Activated CD8-positive, alpha-beta T cell treated with anti-CD3 and anti-CD28 coated beads, Interleukin-2, amount 10 ng/mL, durations not matched to agents 7 days and 5 days (primary cell): ENCODE data around the gene USP24. TPM values are rescaled to one million over a fixed set of nuclear protein-coding genes. Genes with fewer than 3 reads are reported as not detected.
"Not testable (repeated sequence)": the region's sequence is repeated elsewhere in the genome, so short reads cannot be mapped to it uniquely, and the experiment has no call there.

Experiments used
- ATAC-seq: fragments of 150-1000 bp; cut with Tn5 transposase; one replicate; pipeline ENCODE4 v1.10.0; 2021; ENCODE audit warnings: moderate library complexity
- CTCF ChIA-PET: fragments of 350-600 bp; sonication (Branson Sonifier 250); formaldehyde crosslinking; loops from one replicate; lab custom pipeline; 2021; ENCODE audit warnings: antibody characterized with exemption; lab: Charles Lee
- POLR2A ChIA-PET: fragments of 350-600 bp; sonication (Branson Sonifier 250); formaldehyde crosslinking; loops from one replicate; lab custom pipeline; 2021; ENCODE audit warnings: antibody characterized with exemption; lab: Charles Lee
- DNase-seq: peaks from one replicate; pipeline ENCODE4 v3.0.0-alpha.2; 2020
- H3K27ac Mint-ChIP-seq: one replicate; pipeline ENCODE4 v1.8.0; 2021; ENCODE audit warnings: mild to moderate bottlenecking, mixed read lengths
- H3K27me3 Mint-ChIP-seq: one replicate; pipeline ENCODE4 v1.8.0; 2021; ENCODE audit warnings: low read depth, mixed read lengths
- H3K36me3 Mint-ChIP-seq: one replicate; pipeline ENCODE4 v1.8.0; 2021; ENCODE audit warnings: low read depth, mixed read lengths
- H3K4me1 Mint-ChIP-seq: one replicate; pipeline ENCODE4 v1.8.0; 2021; ENCODE audit warnings: low read depth, mixed read lengths
- H3K4me3 Mint-ChIP-seq: one replicate; pipeline ENCODE4 v1.8.0; 2021; ENCODE audit warnings: mild to moderate bottlenecking, mixed read lengths
- H3K9me3 Mint-ChIP-seq: one replicate; pipeline ENCODE4 v1.8.0; 2022; ENCODE audit warnings: mixed read lengths; ENCODE audit not compliant: insufficient read depth
- total RNA-seq, 2 experiments: library from RNA; stranded (reverse); gene quantifications; one replicate each; pipeline ENCODE4 v1.2.3, GENCODE V29; 2021

The USP24 gene
- total RNA-seq, 2 experiments from 2014 or later, result 36.7 to 44.1 TPM

DNA sequence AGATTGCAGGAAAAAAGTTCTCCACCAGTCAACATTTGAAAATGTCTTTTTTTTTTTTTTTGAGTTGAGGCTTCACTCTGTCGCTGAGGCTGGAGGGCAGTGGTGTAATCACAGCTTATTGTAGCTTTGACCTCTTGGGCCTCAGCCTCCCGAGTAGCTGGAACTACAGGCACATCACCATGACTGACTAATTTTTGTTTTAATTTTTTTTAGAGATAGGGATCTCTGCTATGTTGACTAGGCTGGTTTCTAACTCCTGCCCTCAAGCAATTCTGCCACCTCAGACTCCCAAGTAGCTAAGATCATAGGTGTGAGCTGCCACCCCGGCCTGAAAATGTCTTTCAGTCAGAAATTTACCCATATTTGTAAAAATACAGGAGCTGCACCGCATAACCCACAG, 30.6 kb upstream of the USP24 start:
- Mint-ChIP-seq H3K4me3 (no peak overlapping the region), H3K9me3 (no peaks in the 10 kb centered on the region), H3K27ac (no peak overlapping the region), H3K36me3 (no peaks in the 10 kb centered on the region), H3K4me1 (no peaks in the 10 kb centered on the region), H3K27me3 (peaks cover 11% of the 10 kb centered on the region)
- ATAC-seq (no peak), DNase-seq (no peak)
- CTCF ChIA-PET, result no interaction called here
- POLR2A ChIA-PET, result interaction anchor here (0.9 kb wide), 1 partner anchor 12 kb away, joined by 3 read pairs; no protein-coding TSS in a partner anchor

DNA sequence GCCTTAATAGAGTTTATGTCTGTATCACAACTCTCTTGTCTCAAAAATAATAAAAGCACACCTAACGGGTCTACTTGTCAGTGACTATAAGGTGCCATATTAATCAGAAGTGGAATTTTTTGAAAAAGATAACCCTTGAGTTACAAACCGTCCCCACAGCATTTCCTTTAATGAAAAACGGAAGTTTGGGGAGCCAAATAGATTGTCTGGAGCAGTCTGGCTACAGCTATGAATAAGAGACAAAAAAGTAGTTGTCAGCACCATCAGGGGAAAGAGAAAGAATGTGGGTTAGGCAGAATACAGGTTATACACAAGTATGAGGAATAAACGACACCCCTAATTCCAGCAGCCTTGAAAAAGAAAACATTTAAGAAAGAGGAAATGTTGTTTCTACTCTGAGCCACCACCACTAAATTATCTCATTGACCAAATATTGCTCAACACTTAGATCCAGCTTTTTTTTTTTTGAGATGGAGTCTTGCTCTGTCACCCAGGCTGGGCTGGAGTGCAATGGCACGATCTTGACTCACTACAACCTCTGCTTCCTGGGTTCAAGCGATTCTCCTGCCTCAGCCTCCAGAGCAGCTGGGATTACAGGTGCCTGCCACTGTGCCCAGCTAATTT, 29.4 kb upstream of the USP24 start:
- no peak for DNase-seq
- Mint-ChIP-seq H3K27me3 (peaks cover 11% of the 10 kb centered on the region), H3K4me1 (no peaks in the 10 kb centered on the region), H3K9me3 (no peaks in the 10 kb centered on the region), H3K36me3 (no peaks in the 10 kb centered on the region), H3K27ac (no peak overlapping the region), H3K4me3 (no peak overlapping the region)
- no peak for ATAC-seq
- ChIA-PET CTCF (no interaction called here), POLR2A (no interaction called here)

DNA sequence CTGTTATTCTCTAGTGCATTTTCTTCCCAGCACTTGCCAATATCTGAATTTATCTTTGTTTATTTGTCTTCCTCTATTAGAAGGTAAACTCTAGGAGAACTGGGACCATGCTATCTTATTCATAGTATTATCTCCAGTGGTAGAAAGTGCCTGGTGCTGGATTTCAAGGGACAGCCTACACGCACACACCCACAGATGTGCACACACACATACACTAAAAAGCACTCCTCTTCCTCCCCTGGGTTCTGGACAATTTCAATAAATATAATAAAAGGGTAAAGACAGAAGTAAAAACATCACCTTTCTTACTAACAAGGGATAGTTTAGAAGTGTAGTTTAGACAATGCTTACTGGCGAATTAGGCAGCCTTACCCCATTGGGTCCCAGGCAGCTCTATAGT, 28.5 kb upstream of the USP24 start:
- H3K27ac Mint-ChIP-seq, result no peak overlapping the region
- no peaks in the 10 kb centered on the region for H3K9me3 Mint-ChIP-seq
- DNase-seq (no peak), ATAC-seq (no peak)
- CTCF ChIA-PET, result no interaction called here
- H3K4me1 Mint-ChIP-seq, result no peaks in the 10 kb centered on the region
- H3K4me3 Mint-ChIP-seq, result no peak overlapping the region
- H3K27me3 Mint-ChIP-seq, result peaks cover 9% of the 10 kb centered on the region
- H3K36me3 Mint-ChIP-seq, result no peaks in the 10 kb centered on the region
- POLR2A ChIA-PET, result no interaction called here

DNA sequence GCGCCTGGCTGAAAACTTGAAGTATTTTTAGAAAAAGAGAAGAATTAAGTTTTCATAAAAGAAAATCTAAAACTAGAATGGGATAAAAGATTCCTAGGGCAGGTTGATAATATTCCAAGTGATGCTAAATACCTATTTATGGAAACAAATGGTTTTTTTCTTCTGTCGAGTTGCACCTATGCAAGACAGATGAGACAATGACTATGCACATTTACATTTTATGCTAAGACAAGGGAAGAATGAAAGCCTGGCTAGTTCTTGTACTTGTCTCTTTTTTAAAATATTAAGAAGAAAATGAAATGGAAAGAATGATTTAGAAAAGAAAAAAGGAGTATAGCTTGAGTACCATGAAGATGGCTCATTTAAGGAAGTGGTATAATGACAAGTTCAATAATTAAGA, 24.4 kb upstream of the USP24 start:
- DNase-seq, result no peak
- no peak for ATAC-seq
- no peaks in the 10 kb centered on the region for H3K9me3 Mint-ChIP-seq
- H3K4me3 Mint-ChIP-seq, result no peak overlapping the region
- CTCF ChIA-PET, result no interaction called here
- POLR2A ChIA-PET, result no interaction called here
- H3K36me3 Mint-ChIP-seq, result no peaks in the 10 kb centered on the region
- no peak overlapping the region for H3K27ac Mint-ChIP-seq
- H3K4me1 Mint-ChIP-seq, result no peaks in the 10 kb centered on the region
- H3K27me3 Mint-ChIP-seq, result peaks cover 9% of the 10 kb centered on the region

DNA sequence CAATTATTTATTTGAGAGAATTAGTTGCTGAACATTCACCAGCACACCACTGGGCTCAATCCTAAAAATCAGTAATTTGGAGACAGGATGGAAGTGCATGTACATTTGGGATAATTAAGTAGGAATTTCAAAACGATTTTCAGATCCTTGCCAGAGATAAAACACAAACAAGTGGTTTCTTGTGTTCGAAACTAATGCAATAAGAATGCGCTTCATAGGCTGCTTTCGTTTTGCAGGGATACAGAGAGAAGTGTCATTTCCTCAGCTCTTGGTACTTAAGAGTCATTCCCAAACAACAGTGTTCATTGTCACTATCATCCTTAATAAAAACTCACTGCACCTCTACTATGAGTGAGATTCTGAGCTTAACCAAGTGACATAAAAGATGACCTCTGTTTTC, 20.6 kb upstream of the USP24 start:
- Mint-ChIP-seq H3K9me3 (no peaks in the 10 kb centered on the region), H3K4me3 (no peak overlapping the region), H3K4me1 (no peaks in the 10 kb centered on the region), H3K27ac (no peak overlapping the region), H3K36me3 (no peaks in the 10 kb centered on the region), H3K27me3 (peaks cover 6% of the 10 kb centered on the region)
- no peak for DNase-seq
- ChIA-PET POLR2A (no interaction called here), CTCF (interaction anchor here (0.6 kb wide), 1 partner anchor 42 kb away, joined by 3 read pairs; no protein-coding TSS in a partner anchor)
- no peak for ATAC-seq

DNA sequence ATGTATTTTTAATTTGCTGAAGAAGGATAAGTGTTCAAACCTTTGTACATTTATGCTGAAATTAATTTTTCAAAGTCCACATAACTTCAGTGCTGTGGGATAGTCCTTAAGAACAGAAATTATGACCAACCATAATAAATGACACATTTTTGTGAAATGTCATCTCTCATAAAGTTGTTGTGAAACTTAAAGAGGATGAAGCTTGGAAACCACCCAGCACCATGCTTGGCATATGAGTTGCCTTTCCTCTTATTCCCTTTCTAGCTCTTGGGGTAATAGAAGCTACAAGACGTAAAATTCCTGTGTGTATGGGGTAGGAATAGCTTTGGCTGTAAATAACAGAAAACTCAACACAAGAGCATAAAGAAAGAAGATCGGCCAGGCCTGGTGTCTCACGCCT, 18.9 kb upstream of the USP24 start:
- peaks cover 6% of the 10 kb centered on the region for H3K27me3 Mint-ChIP-seq
- ATAC-seq (no peak), DNase-seq (no peak)
- CTCF ChIA-PET, result no interaction called here
- no peaks in the 10 kb centered on the region for H3K4me1 Mint-ChIP-seq
- POLR2A ChIA-PET, result no interaction called here
- H3K4me3 Mint-ChIP-seq, result no peak overlapping the region
- H3K27ac Mint-ChIP-seq, result no peak overlapping the region
- peaks cover 2% of the 10 kb centered on the region for H3K9me3 Mint-ChIP-seq
- no peaks in the 10 kb centered on the region for H3K36me3 Mint-ChIP-seq

DNA sequence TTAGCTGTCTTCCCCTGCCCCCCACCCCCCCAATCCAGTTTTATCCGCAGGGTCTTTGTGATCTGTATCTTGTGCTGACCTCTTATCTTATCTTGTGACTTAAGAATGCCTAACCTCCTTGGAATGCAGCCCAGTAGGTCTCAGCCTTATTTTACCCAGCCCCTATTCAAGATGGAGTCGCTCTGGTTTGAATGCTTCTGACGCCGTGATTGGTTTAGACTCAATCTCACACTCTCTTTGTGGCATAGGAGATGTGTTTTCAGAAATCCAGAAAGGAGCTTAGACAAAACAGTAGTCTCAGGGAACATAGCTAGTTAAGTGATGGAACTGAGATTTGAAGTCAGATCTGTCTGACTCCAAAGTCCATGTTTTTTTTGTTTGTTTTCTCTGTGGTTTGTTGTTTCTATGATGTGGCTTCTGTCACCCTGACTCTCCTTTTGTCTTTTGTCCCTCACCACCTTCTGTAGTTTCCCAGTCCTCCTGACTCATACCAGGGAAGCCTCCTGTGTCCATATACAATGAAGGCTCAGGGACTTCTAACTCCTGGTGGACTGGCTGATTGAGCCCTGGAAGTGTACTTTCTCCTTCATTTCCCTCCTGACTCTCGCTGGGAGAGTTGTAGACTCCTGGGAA, 18.1 kb upstream of the USP24 start:
- H3K27me3 Mint-ChIP-seq, result peaks cover 6% of the 10 kb centered on the region

DNA sequence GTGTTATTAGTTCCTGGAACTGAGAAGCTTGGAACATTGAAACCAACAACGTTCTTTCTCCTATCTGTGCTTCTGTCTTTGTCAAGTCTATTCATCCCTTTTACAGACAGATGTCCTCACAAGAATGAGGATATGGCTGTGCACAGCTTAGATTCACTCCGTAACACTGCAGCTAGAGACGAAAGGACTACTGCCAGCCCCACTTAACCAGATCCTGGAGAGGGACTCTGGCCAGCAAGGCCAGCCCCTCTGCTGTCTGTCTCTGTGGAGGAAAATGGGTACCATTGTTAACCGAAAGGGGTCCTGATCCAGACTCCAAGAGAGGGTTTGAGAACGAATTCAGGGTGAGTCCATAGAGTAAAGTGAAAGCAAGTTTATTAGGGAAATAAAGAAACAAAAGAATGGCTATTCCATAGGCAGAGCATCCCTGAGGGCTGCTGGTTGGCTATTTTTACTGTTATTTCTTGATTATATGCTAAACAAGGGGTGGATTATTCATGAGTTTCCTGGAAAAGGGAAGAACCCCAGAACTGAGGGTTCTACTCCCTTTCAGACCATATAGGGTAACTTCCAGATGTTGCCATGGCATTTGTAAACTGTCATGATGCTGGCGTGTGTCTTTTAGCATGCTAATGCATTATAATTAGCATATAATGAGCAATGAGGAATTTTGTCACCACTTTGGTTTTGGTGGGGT, 17.4 kb upstream of the USP24 start:
- no peaks in the 10 kb centered on the region for H3K4me1 Mint-ChIP-seq
- H3K36me3 Mint-ChIP-seq, result no peaks in the 10 kb centered on the region
- no peak overlapping the region for H3K27ac Mint-ChIP-seq
- POLR2A ChIA-PET, result no interaction called here
- CTCF ChIA-PET, result interaction anchor here (0.6 to 0.9 kb wide), 2 partner anchors 19 to 552 kb away, joined by 3 read pairs; no protein-coding TSS in a partner anchor
- H3K4me3 Mint-ChIP-seq, result no peak overlapping the region
- H3K9me3 Mint-ChIP-seq, result peaks cover 8% of the 10 kb centered on the region
- ATAC-seq, result no peak
- DNase-seq, result no peak
- H3K27me3 Mint-ChIP-seq, result peaks cover 6% of the 10 kb centered on the region

More for the DNA sequence above, 18.1 kb upstream of the USP24 start:
- ChIA-PET POLR2A (no interaction called here), CTCF (no interaction called here)
- H3K4me1 Mint-ChIP-seq, result no peaks in the 10 kb centered on the region
- ATAC-seq, result no peak
- no peak for DNase-seq
- no peaks in the 10 kb centered on the region for H3K36me3 Mint-ChIP-seq
- no peak overlapping the region for H3K27ac Mint-ChIP-seq
- peaks cover 6% of the 10 kb centered on the region for H3K9me3 Mint-ChIP-seq
- H3K4me3 Mint-ChIP-seq, result no peak overlapping the region

DNA sequence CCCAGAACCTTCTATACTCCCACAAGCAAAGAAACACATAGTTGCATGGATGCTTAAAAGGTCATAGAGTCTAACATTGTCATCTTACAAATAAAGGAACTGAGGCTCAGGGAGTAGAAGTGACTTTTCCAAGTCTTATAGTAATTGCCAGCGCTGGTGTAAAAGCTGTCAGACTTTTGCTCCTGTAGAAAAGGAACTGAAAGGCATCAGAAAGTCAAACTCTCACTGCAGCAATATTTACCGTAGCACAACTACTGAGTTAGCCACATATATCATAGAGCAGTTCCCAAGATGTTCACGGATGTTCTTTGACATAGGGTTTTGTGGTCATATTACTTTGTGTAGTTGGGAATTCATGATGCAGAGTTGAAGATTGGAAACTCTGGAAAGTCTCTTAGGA, 16.6 kb upstream of the USP24 start:
- Mint-ChIP-seq H3K27me3 (peaks cover 6% of the 10 kb centered on the region), H3K4me3 (no peak overlapping the region), H3K27ac (no peak overlapping the region), H3K36me3 (peaks cover 2% of the 10 kb centered on the region), H3K9me3 (peaks cover 12% of the 10 kb centered on the region), H3K4me1 (no peaks in the 10 kb centered on the region)
- DNase-seq (no peak), ATAC-seq (no peak)
- ChIA-PET CTCF (interaction anchor here (0.6 to 1.7 kb wide), 3 partner anchors 18 to 551 kb away, joined by 3 to 6 read pairs (median 3); no protein-coding TSS in a partner anchor), POLR2A (no interaction called here)

DNA sequence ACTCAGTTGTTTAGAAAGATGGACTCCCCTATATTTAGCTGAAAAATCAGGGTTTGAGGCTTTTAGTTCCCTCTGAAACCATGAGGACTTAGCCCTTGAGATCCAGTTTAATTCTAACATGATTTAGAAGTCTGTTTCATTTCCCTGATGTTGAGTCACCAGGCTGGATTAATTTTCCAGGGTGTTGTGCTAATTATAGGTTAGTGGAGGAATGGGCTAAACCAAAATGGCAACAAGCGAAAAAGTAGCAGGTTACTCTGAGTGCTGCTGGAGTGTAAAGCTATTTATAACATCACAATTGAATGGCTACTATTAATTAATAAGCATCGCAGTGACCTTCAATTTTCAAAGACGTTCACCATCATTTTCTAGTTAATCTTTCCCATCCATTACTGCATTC, 15.5 kb upstream of the USP24 start:
- Mint-ChIP-seq H3K9me3 (peaks cover 17% of the 10 kb centered on the region), H3K27me3 (peaks cover 6% of the 10 kb centered on the region), H3K27ac (no peak overlapping the region), H3K36me3 (peaks cover 2% of the 10 kb centered on the region), H3K4me3 (no peak overlapping the region), H3K4me1 (no peaks in the 10 kb centered on the region)
- POLR2A ChIA-PET, result no interaction called here
- CTCF ChIA-PET, result interaction anchor here (0.8 to 1.7 kb wide), 2 partner anchors 25 to 47 kb away, joined by 3 to 6 read pairs; no protein-coding TSS in a partner anchor
- DNase-seq (no peak), ATAC-seq (no peak)

DNA sequence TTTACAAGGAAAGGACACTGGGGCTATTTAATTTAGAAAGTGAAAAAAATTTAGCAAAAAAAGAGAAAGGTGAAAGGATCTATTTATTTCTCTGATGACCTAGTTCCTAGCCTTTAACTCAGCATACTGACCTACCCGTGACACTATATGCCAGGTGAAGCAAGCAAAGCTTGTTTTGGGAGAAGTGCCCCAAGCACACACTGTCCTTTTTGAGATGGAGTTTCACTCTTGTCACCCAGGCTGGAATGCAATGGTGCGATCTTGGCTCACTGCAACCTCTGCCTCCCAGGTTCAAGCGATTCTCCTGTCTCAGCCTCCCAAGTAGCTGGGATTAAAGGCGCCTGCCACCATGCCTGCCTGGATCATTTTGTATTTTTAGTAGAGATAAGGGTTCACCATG, 14.6 kb upstream of the USP24 start:
- H3K27ac Mint-ChIP-seq, H3K4me3 Mint-ChIP-seq, H3K4me1 Mint-ChIP-seq, H3K36me3 Mint-ChIP-seq, DNase-seq, H3K27me3 Mint-ChIP-seq, POLR2A ChIA-PET, ATAC-seq: not testable (repeated sequence)
- H3K9me3 Mint-ChIP-seq, result peaks cover 17% of the 10 kb centered on the region
- CTCF ChIA-PET, result interaction anchor here (1.7 kb wide), 1 partner anchor 48 kb away, joined by 6 read pairs; no protein-coding TSS in a partner anchor

DNA sequence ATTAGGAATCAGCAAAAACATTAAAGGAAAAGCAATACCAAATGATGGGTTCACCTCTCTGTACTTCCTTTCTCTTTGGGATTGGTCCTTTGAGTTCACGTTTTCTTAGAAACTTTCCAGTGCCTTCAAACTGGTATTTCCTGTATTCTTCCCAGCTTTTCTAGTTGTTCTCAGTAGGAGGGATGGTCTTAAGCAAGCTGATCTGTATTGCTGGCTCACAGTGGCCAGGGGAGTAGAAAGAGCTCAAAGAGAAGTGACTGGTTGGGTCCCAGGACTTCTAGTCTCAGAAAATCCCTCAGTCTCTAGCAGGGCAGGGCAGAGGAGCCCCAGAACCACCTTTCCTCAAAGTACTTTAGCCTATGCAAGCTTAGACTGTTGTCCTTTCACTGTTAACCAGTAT, 10.1 kb upstream of the USP24 start:
- CTCF ChIA-PET, result interaction anchor here (0.9 to 1.1 kb wide), 3 partner anchors 12 to 81 kb away, joined by 3 to 4 read pairs (median 3); no protein-coding TSS in a partner anchor
- H3K4me1 Mint-ChIP-seq, result no peaks in the 10 kb centered on the region
- POLR2A ChIA-PET, result interaction anchor here (1.1 kb wide), 1 partner anchor 31 kb away, joined by 3 read pairs; no protein-coding TSS in a partner anchor

More for the DNA sequence above, 10.1 kb upstream of the USP24 start:
- peaks cover 2% of the 10 kb centered on the region for H3K36me3 Mint-ChIP-seq
- no peak for DNase-seq
- no peak overlapping the region for H3K4me3 Mint-ChIP-seq
- no peaks in the 10 kb centered on the region for H3K27me3 Mint-ChIP-seq
- peaks cover 17% of the 10 kb centered on the region for H3K9me3 Mint-ChIP-seq
- no peak overlapping the region for H3K27ac Mint-ChIP-seq
- no peak for ATAC-seq
